Trophoblast cell (in vitro differentiated cells and primary cell): ENCODE data around the gene PDE4D.

ENCODE experiments used
- DNase-seq, 2 donors: peaks; one replicate each; pipeline ENCODE4 v3.0.0-alpha.2; 2016
- H2AFZ ChIP-seq: 2 replicates; pipeline ENCODE4 v1.6.1; 2013; ENCODE audit warnings: low read length, moderate library complexity, mild to moderate bottlenecking; ENCODE audit not compliant: insufficient read depth, poor library complexity
- H2AK5ac ChIP-seq: 2 replicates; pipeline ENCODE4 v1.6.1; 2013; ENCODE audit warnings: mild to moderate bottlenecking, low read length
- H2BK120ac ChIP-seq: 2 replicates; pipeline ENCODE4 v1.6.1; 2013; ENCODE audit warnings: low read length, mild to moderate bottlenecking, moderate library complexity; ENCODE audit not compliant: insufficient read depth, poor library complexity
- H2BK12ac ChIP-seq: 2 replicates; pipeline ENCODE4 v1.6.1; 2013; ENCODE audit warnings: mild to moderate bottlenecking, low read length, moderate library complexity
- H2BK5ac ChIP-seq: 2 replicates; pipeline ENCODE4 v1.6.1; 2013; ENCODE audit warnings: low read length, low read depth, moderate library complexity, mild to moderate bottlenecking; ENCODE audit not compliant: poor library complexity
- H3K14ac ChIP-seq: 2 replicates; pipeline ENCODE4 v1.6.1; 2013; ENCODE audit warnings: mild to moderate bottlenecking, low read length
- H3K18ac ChIP-seq: 2 replicates; pipeline ENCODE4 v1.6.1; 2013; ENCODE audit warnings: mild to moderate bottlenecking, low read length
- H3K23ac ChIP-seq: 2 replicates; pipeline ENCODE4 v1.6.1; 2013; ENCODE audit warnings: low read length
- H3K27ac ChIP-seq: 2 replicates; pipeline ENCODE4 v1.5.1; 2013; ENCODE audit warnings: low read depth, mild to moderate bottlenecking, inconsistent platforms, low read length, moderate library complexity
- H3K27me3 ChIP-seq: 2 replicates; pipeline ENCODE4 v1.6.1; 2013; ENCODE audit warnings: inconsistent platforms, mild to moderate bottlenecking, low read length, moderate library complexity; ENCODE audit not compliant: insufficient read depth
- H3K36me3 ChIP-seq, 2 experiments: 1 replicate in 1 of 2; 2 replicates in 1 of 2; pipeline ENCODE4 v1.6.1; 2013; ENCODE audit warnings: low read length in 2 of 2, mild to moderate bottlenecking in 2 of 2, moderate library complexity in 1 of 2; ENCODE audit not compliant: insufficient read depth in 2 of 2, control insufficient read depth in 1 of 2
- H3K4ac ChIP-seq: 2 replicates; pipeline ENCODE4 v1.6.1; 2013; ENCODE audit warnings: low read depth, mild to moderate bottlenecking, low read length, moderate library complexity
- H3K4me1 ChIP-seq, 2 experiments: 1 replicate in 1 of 2; 2 replicates in 1 of 2; pipeline ENCODE4 v1.6.1; 2013; ENCODE audit warnings: low read length in 2 of 2, mild to moderate bottlenecking in 2 of 2, moderate library complexity in 1 of 2; ENCODE audit not compliant: insufficient read depth in 2 of 2, control insufficient read depth in 1 of 2
- H3K4me2 ChIP-seq: 2 replicates; pipeline ENCODE4 v1.6.1; 2013; ENCODE audit warnings: inconsistent platforms, mild to moderate bottlenecking, low read length, moderate library complexity
- H3K4me3 ChIP-seq: 2 replicates; pipeline ENCODE4 v1.5.1; 2013; ENCODE audit warnings: mild to moderate bottlenecking, low read depth, low read length, inconsistent platforms
- H3K79me1 ChIP-seq: one replicate; pipeline ENCODE4 v1.6.1; 2013; ENCODE audit warnings: low read length
- H3K79me2 ChIP-seq: 2 replicates; pipeline ENCODE4 v1.6.1; 2013; ENCODE audit warnings: low read length, mild to moderate bottlenecking; ENCODE audit not compliant: control insufficient read depth, insufficient read depth, poor library complexity
- H3K9ac ChIP-seq: 2 replicates; pipeline ENCODE4 v1.6.1; 2013; ENCODE audit warnings: mild to moderate bottlenecking, low read length
- H3K9me3 ChIP-seq: 2 replicates; pipeline ENCODE4 v1.6.1; 2013; ENCODE audit warnings: low read depth, mild to moderate bottlenecking, control low read depth, inconsistent platforms, low read length; ENCODE audit not compliant: insufficient read depth
- H4K12ac ChIP-seq: 2 replicates; pipeline ENCODE4 v1.6.1; 2013; ENCODE audit warnings: low read depth, mild to moderate bottlenecking, low read length, moderate library complexity
- H4K8ac ChIP-seq: 2 replicates; pipeline ENCODE4 v1.6.1; 2013; ENCODE audit warnings: low read depth, mild to moderate bottlenecking, low read length, moderate library complexity
- H4K91ac ChIP-seq: one replicate; pipeline ENCODE4 v1.6.1; 2013; ENCODE audit warnings: low read depth, mild to moderate bottlenecking, low read length, moderate library complexity
- WGBS: extraction: QIAGEN DNeasy Blood & Tissue Kit; methylation state at CpG from one replicate; pipeline ENCODE4 v1.1.7; 2013; ENCODE audit warnings: missing lambda C conversion rate; ENCODE audit not compliant: insufficient read length, insufficient coverage; ENCODE audit errors: extremely low coverage; 5-methylcytosine and 5-hydroxymethylcytosine counted together

Gene PDE4D

DNA sequence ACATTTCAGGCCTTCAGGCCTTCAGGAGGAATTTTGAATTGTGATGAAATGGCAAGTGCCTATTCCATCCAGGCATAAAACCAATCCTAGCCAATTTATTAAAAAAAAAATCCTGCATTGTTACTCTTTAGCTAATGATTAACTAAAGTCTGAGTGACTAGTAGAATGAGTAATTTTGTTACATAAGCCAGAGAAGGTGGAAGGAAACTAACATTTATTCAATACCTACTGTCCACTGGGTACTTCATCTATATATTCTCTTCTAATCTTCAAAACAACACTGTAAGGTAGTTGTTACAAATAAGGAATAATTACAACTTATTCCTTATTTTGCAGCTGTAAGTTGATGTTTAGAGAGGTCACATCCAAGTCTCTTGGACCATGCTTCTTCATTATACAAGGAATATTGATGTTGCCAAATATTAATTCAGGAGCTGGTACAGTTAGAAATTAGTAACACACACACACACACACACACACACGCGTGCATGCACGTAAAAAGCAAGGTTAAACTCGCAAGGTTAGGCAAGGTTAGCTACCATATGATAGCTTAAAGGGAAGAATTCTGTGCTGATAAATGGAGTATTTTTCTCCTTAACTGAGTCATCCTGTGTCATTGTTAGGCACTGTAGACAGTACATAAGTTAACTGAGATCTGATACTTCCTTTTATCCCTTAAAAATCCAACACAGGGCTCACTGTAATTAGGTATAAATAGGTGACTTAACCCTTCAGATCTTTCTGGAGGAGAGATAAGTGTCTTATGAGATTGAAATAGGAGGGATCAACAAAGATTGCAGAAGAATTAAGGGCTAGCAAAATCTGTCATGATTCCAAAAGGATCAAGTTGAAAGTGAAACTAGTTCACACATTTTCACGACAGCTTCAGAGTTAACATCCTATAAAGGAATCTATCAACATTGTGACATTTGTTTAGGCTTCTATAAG lies 596.9 kb downstream of the PDE4D start:
- H3K4me3 ChIP-seq: no peak overlapping the region
- no CpG with 5 or more reads among the region's 5 CpGs for WGBS
- H3K79me1 ChIP-seq: peaks cover 12% of the 10 kb centered on the region
- H3K79me2 ChIP-seq: no peaks in the 10 kb centered on the region
- DNase-seq: peak in 1 of 2 donors; percentile 13
- no peak overlapping the region for H3K4me2 ChIP-seq
- H3K4me1 ChIP-seq: peaks cover 8 to 26% of the 10 kb centered on the region in 2 experiments
- no peak overlapping the region for H3K4ac ChIP-seq
- no peak overlapping the region for H3K18ac ChIP-seq
- H3K27ac ChIP-seq: no peak overlapping the region
- H4K91ac ChIP-seq: no peak overlapping the region
- no peak overlapping the region for H3K23ac ChIP-seq
- H3K36me3 ChIP-seq: no peaks in the 10 kb centered on the region
- H2BK120ac ChIP-seq: no peak overlapping the region
- no peak overlapping the region for H2BK5ac ChIP-seq
- no peaks in the 10 kb centered on the region for H3K9me3 ChIP-seq
- no peak overlapping the region for H2AFZ ChIP-seq
- no peak overlapping the region for H2AK5ac ChIP-seq
- H3K9ac ChIP-seq: no peak overlapping the region
- no peak overlapping the region for H4K8ac ChIP-seq
- no peak overlapping the region for H4K12ac ChIP-seq
- H3K27me3 ChIP-seq: no peaks in the 10 kb centered on the region
- no peak overlapping the region for H3K14ac ChIP-seq
- H2BK12ac ChIP-seq: no peak overlapping the region

- Histone ChIP-seq H3K4me2 (no peak overlapping the region), H3K9ac (no peak overlapping the region), H3K4me1 (peaks cover 4 to 16% of the 10 kb centered on the region in 2 experiments), H3K18ac (no peak overlapping the region), H4K8ac (no peak overlapping the region), H2BK12ac (no peak overlapping the region), H2BK5ac (no peak overlapping the region), H2AFZ (no peak overlapping the region), H3K14ac (no peak overlapping the region), H3K23ac (no peak overlapping the region), H3K36me3 (no peaks in the 10 kb centered on the region), H3K9me3 (no peaks in the 10 kb centered on the region), H3K79me1 (peaks cover 6% of the 10 kb centered on the region), H4K91ac (no peak overlapping the region), H2AK5ac (no peak overlapping the region), H3K79me2 (no peaks in the 10 kb centered on the region), H2BK120ac (no peak overlapping the region), H3K4me3 (no peak overlapping the region), H3K4ac (no peak overlapping the region), H4K12ac (no peak overlapping the region), H3K27me3 (no peaks in the 10 kb centered on the region), H3K27ac (no peak overlapping the region)
- DNase-seq: peak in 1 of 2 donors; percentile 4
- WGBS: no CpG with 5 or more reads among the region's 4 CpGs
Observed at GRCh38 chr5:59293700-59294099, 599.8 kb downstream of the PDE4D start.

GRCh38 chr5:59291941-59292340 lies 601.6 kb downstream of the PDE4D start:
- no peak overlapping the region for H3K18ac ChIP-seq
- no peak overlapping the region for H2BK5ac ChIP-seq
- no peak overlapping the region for H2BK12ac ChIP-seq
- no peak overlapping the region for H3K27ac ChIP-seq
- H3K4me1 ChIP-seq: peaks cover 10 to 19% of the 10 kb centered on the region in 2 experiments
- H2AFZ ChIP-seq: no peak overlapping the region
- no peak overlapping the region for H4K91ac ChIP-seq
- H3K9ac ChIP-seq: no peak overlapping the region
- H3K79me1 ChIP-seq: peaks cover 15% of the 10 kb centered on the region
- H3K14ac ChIP-seq: no peak overlapping the region
- no peak overlapping the region for H2BK120ac ChIP-seq
- H3K79me2 ChIP-seq: peaks cover 3% of the 10 kb centered on the region
- no peaks in the 10 kb centered on the region for H3K36me3 ChIP-seq
- H3K4ac ChIP-seq: no peak overlapping the region
- H3K4me3 ChIP-seq: no peak overlapping the region
- H2AK5ac ChIP-seq: no peak overlapping the region
- no peak overlapping the region for H3K4me2 ChIP-seq
- H4K8ac ChIP-seq: no peak overlapping the region
- H4K12ac ChIP-seq: no peak overlapping the region
- H3K23ac ChIP-seq: no peak overlapping the region
- no peaks in the 10 kb centered on the region for H3K27me3 ChIP-seq
- no peak for DNase-seq
- H3K9me3 ChIP-seq: no peaks in the 10 kb centered on the region

DNA sequence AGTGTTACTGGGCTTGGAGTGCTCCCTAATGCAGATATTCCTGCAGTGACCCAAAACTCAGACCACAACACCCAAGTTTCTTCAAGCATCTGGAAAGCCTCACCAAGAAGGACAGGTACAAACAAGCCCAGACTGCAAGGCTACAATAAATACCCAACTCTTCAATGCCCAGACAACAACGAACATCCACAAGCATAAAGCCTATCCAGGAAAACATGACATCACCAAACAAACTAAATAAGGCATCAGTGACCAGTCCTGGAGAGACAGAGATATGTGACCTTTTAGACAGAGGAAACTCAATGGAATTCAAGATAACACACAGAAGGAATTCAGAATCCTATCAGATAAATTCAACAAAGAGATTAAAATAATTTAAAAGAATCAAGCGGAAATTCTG lies 605.6 kb downstream of the PDE4D start:
- H3K4me1 ChIP-seq: peaks cover 7 to 9% of the 10 kb centered on the region in 2 experiments
- H2BK12ac ChIP-seq: no peak overlapping the region
- H4K8ac ChIP-seq: no peak overlapping the region
- no peaks in the 10 kb centered on the region for H3K9me3 ChIP-seq
- H3K27me3 ChIP-seq: no peaks in the 10 kb centered on the region
- H3K14ac ChIP-seq: no peak overlapping the region
- no peak overlapping the region for H3K9ac ChIP-seq
- no peak overlapping the region for H2AFZ ChIP-seq
- no peak overlapping the region for H4K12ac ChIP-seq
- no CpG with 5 or more reads among the region's 2 CpGs for WGBS
- no peaks in the 10 kb centered on the region for H3K36me3 ChIP-seq
- no peak overlapping the region for H3K4me3 ChIP-seq
- peak overlapping the region; percentile 98 for H4K91ac ChIP-seq
- H3K79me2 ChIP-seq: peaks cover 4% of the 10 kb centered on the region
- peak overlapping the region; percentile 98 for H3K27ac ChIP-seq
- no peak overlapping the region for H3K23ac ChIP-seq
- H3K4ac ChIP-seq: no peak overlapping the region
- DNase-seq: peak in 1 of 2 donors; percentile 9
- peak overlapping the region; percentile 96 for H2BK120ac ChIP-seq
- no peak overlapping the region for H3K18ac ChIP-seq
- peak overlapping the region; percentile 98 for H2BK5ac ChIP-seq
- peaks cover 11% of the 10 kb centered on the region for H3K79me1 ChIP-seq
- H2AK5ac ChIP-seq: no peak overlapping the region
- H3K4me2 ChIP-seq: peak overlapping the region; percentile 27
